GM21619 (cell line): ENCODE measurements around the gene ITPKB.

Source experiments
- ATAC-seq: cut with Tn5 transposase; IDR thresholded peaks from one replicate; pipeline ENCODE4 v1.9.1; 2021; ENCODE audit not compliant: unreplicated experiment

ITPKB gene

GRCh38 chr1:226653311-226653921, 85.7 kb downstream of the ITPKB start:
- ATAC-seq, result peak; percentile 80

DNA sequence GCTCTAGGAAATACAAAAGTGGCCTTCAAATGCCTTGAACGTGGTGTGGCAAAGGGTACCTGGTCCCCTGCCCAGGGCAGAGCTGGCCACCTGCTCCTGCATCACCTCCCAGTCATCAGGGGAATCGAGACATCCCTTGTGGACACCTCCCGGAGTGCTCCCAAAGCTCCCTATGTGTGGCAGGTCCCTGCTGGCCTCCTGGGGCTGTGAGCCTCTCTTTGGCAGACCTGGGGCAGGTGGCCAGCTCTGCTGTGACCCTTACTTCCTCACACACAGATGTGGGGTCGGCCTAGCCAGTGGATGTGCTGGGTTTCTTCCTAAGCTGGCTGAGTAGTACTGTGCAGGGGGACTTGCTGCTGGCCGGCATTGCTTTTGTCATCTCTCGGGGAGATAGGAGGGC, 86.5 kb downstream of the ITPKB start:
- ATAC-seq, result no peak

DNA sequence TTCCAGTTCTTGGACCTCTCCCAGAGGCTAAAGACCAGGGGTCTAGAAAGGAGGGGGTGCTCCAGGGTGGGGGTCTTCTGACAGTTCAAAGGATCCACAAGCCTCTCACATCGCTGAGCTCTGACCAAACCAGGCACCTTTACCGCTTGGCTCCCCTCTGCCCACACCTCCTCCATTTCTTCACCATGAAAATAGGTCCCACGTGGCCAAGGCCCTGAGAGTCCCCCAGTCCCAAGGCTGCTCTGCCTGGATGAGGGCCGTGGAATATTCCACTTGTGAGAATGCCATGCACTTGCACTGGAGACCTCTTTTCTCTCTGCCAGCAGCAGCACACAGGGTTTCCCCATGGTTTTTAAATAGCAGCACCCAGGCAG, 87.4 kb downstream of the ITPKB start:
- ATAC-seq, result no peak

DNA sequence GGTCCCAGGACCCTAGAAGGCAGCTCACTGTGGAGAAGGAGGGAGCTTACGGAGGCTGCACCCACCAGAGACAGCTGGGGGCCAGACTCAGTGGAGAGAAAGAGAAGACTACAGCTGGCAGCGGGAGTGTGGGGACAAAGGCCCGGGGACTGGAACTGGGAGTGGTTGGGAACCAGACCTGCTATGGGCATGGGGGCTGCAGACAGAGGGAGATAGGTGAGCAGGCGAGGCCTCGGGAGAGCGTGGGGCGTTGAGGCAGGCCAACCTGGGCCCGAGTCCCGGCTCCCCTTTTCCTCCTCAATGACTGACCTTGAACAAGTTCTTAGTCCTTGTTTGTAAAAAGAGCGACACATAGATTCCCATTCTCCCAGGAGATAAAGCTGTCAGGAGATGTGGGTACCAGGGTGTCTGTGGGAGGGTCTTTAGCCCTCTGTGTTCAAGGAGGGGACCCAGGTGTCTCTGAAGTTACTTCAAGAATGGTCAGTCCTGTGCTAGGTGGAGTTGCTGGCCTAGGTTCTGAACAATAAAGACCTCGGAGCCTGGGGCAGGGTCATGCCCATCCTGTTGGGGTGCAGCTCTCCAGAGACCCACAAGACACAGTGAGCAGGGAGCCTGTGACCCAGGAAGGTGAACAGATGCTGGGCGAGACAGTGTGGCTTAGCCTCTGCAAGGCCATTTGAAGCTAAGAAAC, 87.9 kb downstream of the ITPKB start:
- ATAC-seq, result no peak

DNA sequence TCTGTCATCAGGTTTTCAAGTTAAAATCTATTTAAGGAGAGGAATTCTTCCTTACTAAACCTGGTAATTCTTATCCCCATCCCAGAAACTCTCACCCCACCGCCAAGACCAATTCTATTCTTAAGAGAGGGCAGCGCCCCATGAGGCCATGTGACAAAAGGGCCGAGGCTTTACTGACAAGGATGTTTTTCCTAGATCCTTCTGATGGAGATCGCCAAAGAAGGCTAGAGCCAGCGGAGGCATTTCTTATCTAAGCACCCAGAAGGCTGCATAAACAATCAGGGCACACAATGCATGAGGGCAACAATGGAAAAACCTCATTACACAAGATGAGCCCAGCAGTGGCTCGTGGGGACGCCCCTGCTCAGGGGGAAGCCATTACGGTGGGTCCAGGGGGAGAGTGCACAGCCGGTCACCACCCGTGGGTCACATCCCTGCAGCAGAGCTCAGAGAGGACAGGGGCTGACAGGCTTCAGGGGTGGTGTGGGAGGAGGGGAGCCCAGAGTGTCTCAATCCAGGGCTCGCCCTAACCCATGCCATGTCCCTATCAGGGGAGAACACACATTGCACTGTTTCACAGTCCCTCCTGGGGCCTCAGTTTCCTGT, 88.7 kb downstream of the ITPKB start:
- ATAC-seq, result no peak

GRCh38 chr1:226649780-226650179, 89.3 kb downstream of the ITPKB start:
- ATAC-seq, result no peak

- ATAC-seq, result no peak
Observed at GRCh38 chr1:226649244-226649643, 89.8 kb downstream of the ITPKB start.

- no peak for ATAC-seq
Observed at GRCh38 chr1:226648421-226648820, 90.7 kb downstream of the ITPKB start.

DNA sequence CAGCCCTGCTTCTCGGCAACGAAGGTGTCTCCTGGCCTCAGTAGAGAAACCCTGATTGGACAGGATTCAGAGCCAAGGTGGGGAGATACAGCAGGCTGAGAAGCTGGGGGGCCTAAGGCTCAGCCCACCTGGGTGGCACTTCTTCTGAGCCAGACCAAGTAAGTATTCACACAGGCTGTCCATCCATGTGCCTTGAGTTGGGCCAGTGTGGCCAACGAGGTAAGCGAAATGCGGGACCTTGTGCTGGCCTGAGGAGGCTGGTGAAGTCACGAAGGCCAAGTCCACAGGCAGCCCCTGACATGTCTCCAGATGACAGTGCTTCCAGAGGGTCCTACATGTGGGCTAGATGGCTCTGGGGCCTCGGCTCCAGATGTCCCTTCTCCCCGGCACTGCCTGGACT, 91.4 kb downstream of the ITPKB start:
- no peak for ATAC-seq

DNA sequence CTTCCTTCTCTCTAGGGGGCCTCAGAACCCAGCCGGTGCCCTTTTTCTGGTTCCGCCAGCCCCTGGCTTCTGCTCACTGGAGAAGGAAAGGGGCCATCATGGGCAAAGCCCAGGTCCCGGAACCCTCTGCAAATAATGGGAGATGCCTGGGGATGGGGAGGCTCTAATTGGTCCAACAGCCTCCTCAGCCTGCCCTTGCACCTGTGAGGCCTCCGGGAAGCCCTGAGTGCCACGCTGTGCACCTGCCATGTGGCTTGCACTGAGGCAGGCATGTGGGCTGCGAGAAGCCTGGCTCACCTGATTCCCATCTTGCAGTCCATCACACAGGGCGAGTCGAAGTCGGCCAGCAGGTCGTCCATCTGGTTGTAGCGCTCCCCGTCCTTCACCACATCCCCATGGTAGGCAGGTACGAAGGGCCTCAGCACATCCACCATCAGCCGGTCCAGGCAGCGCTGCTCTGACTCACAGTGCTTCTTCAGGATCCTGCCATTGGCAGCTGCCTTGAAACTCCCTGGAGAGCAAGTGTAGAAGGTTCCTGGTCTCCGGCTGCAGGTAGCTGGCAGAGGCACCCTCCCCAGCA, 92.1 kb downstream of the ITPKB start:
- no peak for ATAC-seq

GRCh38 chr1:226646026-226646869, 92.8 kb downstream of the ITPKB start:
- ATAC-seq, result no peak

DNA sequence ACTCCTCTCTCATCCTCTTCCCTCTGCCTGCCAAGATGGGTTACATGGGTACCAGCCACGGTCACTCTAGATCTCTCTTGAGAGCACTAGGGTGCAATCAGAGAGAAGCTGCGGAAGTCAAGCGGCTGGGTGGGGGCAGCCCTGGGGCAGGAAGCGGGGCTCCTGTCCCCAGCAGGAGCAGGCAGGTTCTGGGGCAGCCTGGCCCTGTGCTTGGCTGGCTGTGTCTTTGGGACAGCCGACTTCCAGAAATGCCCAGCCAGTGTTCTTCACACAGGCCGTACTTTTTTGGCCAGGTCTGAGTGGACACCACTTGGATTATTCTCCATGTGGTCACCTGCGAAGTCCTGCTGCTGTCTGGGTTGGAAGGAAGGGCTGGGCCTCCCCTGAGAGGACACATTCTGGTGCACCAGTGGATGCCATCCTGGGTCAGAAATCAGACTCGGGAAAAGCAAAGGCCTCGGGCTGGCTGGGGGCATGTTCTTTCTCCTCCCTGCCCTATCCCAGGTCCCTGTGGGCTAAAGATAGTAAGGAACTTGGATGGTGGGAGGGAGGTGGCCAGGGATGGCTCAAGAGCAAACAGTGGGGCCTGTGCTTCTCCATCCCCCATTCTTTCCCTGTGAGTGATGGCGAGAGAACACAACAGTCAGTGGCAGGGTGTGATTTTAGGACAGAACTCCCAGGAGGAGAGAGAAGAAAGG, 93.7 kb downstream of the ITPKB start:
- no peak for ATAC-seq

GRCh38 chr1:226644541-226645176, 94.4 kb downstream of the ITPKB start:
- no peak for ATAC-seq

DNA sequence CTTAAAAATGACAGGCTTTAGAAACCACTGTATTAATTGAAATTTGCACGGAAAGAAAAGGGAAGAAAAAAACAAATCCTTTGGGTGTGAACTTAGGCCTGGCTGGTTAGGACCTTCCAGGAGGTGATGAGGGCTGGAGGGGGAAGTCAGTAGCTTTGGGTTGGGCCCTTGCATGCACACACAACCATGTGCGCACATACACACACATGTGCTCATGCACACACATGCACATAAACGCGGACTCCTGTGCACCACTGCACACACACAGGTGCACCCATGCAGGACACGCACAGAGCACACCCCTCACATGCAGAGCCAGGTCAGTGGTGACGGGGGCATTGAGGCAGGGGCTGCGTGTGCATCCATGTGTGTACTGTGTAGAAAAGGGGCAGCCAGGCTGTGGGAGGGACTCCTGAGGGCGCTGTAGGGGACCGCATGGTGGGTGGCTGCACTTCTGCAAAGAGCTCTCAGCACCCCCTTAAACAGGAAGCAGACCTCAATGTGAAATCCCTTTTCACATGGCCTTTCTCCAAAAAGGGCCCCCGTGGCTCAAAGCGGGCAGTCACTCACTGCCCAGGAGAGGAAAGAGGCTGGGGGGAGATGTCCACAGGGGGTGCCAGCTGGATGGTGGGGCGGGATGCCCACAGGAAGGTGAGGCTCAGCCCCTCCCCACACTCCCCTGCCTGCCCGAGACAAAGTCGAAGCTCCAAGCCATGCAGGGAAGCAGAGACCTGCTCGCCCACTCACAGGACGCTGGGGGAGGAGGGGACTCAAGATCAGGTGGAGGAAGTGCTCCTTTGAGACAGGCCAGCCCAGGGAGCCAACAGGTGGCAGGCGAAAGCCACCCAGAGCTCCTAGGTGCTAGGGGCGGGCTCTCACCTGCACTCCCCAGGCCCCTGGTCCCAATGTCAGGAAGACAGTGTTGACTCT, 95.2 kb downstream of the ITPKB start:
- ATAC-seq, result peak; percentile 45

GRCh38 chr1:226643177-226643576, 95.9 kb downstream of the ITPKB start:
- peak; percentile 58 for ATAC-seq

DNA sequence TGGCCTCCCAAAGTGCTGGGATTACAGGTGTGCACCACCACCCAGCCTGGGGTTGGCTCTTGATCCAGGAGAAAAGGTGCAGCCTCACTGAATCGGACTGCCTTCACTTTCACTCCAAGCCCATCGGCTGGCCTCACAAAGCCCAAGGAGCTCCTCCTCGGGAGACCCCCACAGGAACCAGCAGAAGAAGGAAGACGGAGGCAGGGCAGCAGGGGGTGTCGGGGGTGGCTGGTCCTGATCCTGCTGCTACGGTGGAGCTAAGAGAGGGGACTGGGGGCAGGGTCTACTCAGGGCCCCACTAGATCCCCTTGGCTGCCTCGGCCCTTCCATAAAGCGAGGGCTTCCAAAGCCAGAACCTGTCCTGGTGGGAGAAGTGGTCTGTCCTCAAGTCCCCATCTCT, 96.7 kb downstream of the ITPKB start:
- ATAC-seq, result no peak

GRCh38 chr1:226641671-226642231, 97.3 kb downstream of the ITPKB start:
- no peak for ATAC-seq

DNA sequence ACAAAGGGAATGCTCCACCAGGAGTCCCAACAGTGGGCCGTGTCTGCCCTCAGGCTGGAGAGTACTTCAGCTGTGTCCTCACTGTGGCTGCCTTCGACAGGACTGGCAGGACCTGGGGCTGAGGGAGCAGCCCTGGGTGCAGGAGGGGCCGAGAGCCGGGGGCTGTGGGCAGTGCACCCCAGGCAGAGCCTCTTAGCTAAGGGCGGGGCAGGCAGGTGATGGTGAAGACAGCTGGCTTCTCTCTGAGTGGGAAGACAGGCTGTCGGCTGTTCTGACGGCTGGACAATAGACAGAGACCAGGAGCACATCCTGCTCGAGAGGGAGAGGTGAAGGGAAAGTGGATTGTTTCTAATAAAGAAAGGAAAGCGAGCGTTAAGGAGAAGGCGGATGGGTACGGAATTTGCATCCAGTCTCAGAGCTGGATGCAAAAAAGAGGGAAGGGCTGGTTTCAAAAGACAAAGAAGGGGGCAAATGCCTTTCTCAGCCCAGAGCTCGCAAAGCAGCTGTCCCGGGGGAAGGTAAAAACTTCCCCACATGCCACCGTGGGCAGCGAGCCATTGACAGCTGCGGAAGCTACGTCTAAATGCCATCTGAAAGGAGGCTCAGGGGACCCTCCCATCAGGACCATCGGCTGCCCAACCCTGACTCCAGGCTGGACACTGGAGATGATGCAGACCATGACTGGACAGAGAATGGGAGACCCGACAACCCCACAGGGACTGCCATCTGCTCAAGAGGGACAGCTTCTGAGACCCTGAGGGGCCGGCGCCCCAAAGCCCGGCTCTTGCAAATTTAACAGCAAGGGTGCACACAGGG, 98.6 kb downstream of the ITPKB start:
- ATAC-seq, result no peak
